Nephron progenitor cell (in vitro differentiated cells): ENCODE measurements around the gene ODAM.

ENCODE experiments used
- DNase-seq: peaks from one replicate; pipeline ENCODE4 v3.0.0; 2021
- H3K27ac Mint-ChIP-seq: 2 replicates; pipeline ENCODE4 v1.8.0; 2021; ENCODE audit warnings: mild to moderate bottlenecking, moderate library complexity, mixed read lengths
- H3K27me3 Mint-ChIP-seq: 2 replicates; pipeline ENCODE4 v1.8.0; 2021; ENCODE audit warnings: mild to moderate bottlenecking, low read depth, mixed read lengths; ENCODE audit not compliant: poor library complexity
- H3K36me3 Mint-ChIP-seq: 2 replicates; pipeline ENCODE4 v1.8.0; 2021; ENCODE audit warnings: low read depth, mixed read lengths
- H3K4me1 Mint-ChIP-seq: 2 replicates; pipeline ENCODE4 v1.8.0; 2021; ENCODE audit warnings: mixed read lengths
- H3K4me3 Mint-ChIP-seq: 2 replicates; pipeline ENCODE4 v1.8.0; 2021; ENCODE audit warnings: mild to moderate bottlenecking, moderate library complexity, mixed read lengths
- H3K9me3 Mint-ChIP-seq: 2 replicates; pipeline ENCODE4 v1.8.0; 2021; ENCODE audit warnings: mild to moderate bottlenecking, moderate library complexity, mixed read lengths
- CTCF ChIP-seq: fragments of 200-600 bp; sonication (generic); IDR thresholded peaks from 2 replicates; pipeline ENCODE4 v1.5.0; 2021; ENCODE audit warnings: antibody characterized with exemption

Gene ODAM

GRCh38 chr4:70183940-70184246, 11.6 kb upstream of the ODAM start:
- no peak overlapping the region for H3K4me3 Mint-ChIP-seq
- H3K27me3 Mint-ChIP-seq = no peaks in the 10 kb centered on the region
- no peak for DNase-seq
- TF ChIP-seq CTCF = peak; percentile 33
- H3K9me3 Mint-ChIP-seq = no peaks in the 10 kb centered on the region
- no peaks in the 10 kb centered on the region for H3K36me3 Mint-ChIP-seq
- H3K4me1 Mint-ChIP-seq = no peaks in the 10 kb centered on the region
- H3K27ac Mint-ChIP-seq = no peak overlapping the region

- no peaks in the 10 kb centered on the region for H3K27me3 Mint-ChIP-seq
- no peaks in the 10 kb centered on the region for H3K36me3 Mint-ChIP-seq
- no peak for TF ChIP-seq CTCF
- no peaks in the 10 kb centered on the region for H3K9me3 Mint-ChIP-seq
- no peak overlapping the region for H3K4me3 Mint-ChIP-seq
- no peaks in the 10 kb centered on the region for H3K4me1 Mint-ChIP-seq
- no peak for DNase-seq
- no peak overlapping the region for H3K27ac Mint-ChIP-seq
Measured at GRCh38 chr4:70187216-70187615, 8.3 kb upstream of the ODAM start.

GRCh38 chr4:70190579-70190978, 4.9 kb upstream of the ODAM start:
- DNase-seq = no peak
- no peak overlapping the region for H3K27ac Mint-ChIP-seq
- no peaks in the 10 kb centered on the region for H3K9me3 Mint-ChIP-seq
- no peaks in the 10 kb centered on the region for H3K4me1 Mint-ChIP-seq
- H3K36me3 Mint-ChIP-seq = no peaks in the 10 kb centered on the region
- no peak overlapping the region for H3K4me3 Mint-ChIP-seq
- no peak for TF ChIP-seq CTCF
- H3K27me3 Mint-ChIP-seq = peaks cover 3% of the 10 kb centered on the region

GRCh38 chr4:70191647-70192046, 3.9 kb upstream of the ODAM start:
- no peak for DNase-seq
- H3K4me3 Mint-ChIP-seq = no peak overlapping the region
- H3K36me3 Mint-ChIP-seq = no peaks in the 10 kb centered on the region
- H3K27me3 Mint-ChIP-seq = peaks cover 3% of the 10 kb centered on the region
- no peaks in the 10 kb centered on the region for H3K9me3 Mint-ChIP-seq
- no peak overlapping the region for H3K27ac Mint-ChIP-seq
- no peak for TF ChIP-seq CTCF
- no peaks in the 10 kb centered on the region for H3K4me1 Mint-ChIP-seq

- Mint-ChIP-seq H3K27me3 (peaks cover 3% of the 10 kb centered on the region), H3K27ac (no peak overlapping the region), H3K4me1 (no peaks in the 10 kb centered on the region), H3K36me3 (no peaks in the 10 kb centered on the region), H3K9me3 (no peaks in the 10 kb centered on the region), H3K4me3 (no peak overlapping the region)
- TF ChIP-seq CTCF = no peak
- no peak for DNase-seq
Measured at GRCh38 chr4:70192895-70193294, 2.6 kb upstream of the ODAM start.

GRCh38 chr4:70196857-70197256, 1.3 kb downstream of the ODAM start:
- no peak for DNase-seq
- no peak for TF ChIP-seq CTCF
- H3K9me3 Mint-ChIP-seq = no peaks in the 10 kb centered on the region
- peaks cover 3% of the 10 kb centered on the region for H3K27me3 Mint-ChIP-seq
- H3K4me3 Mint-ChIP-seq = no peak overlapping the region
- H3K4me1 Mint-ChIP-seq = no peaks in the 10 kb centered on the region
- H3K36me3 Mint-ChIP-seq = no peaks in the 10 kb centered on the region
- H3K27ac Mint-ChIP-seq = no peak overlapping the region
